OCI-LY1 (cell line): Measurements from ENCODE around the gene CCR6.
"Not testable (repeated sequence)": the region's sequence is repeated elsewhere in the genome, so short reads cannot be mapped to it uniquely, and the experiment has no call there.

ENCODE experiments used
- CTCF ChIP-seq: fragments of 200-600 bp; sonication (generic), shearing (Covaris generic); IDR thresholded peaks from 2 replicates; pipeline ENCODE4 v1.5.1; 2017; ENCODE audit warnings: mild to moderate bottlenecking, antibody characterized with exemption, low read length, moderate library complexity, mixed read lengths
- EZH2 ChIP-seq: fragments of 200-600 bp; sonication (generic), shearing (Covaris generic); IDR thresholded peaks from 2 replicates; pipeline ENCODE4 v1.8.0; 2017; ENCODE audit warnings: borderline replicate concordance, mixed run types, mild to moderate bottlenecking, antibody characterized with exemption, low read length, moderate library complexity, mixed read lengths

GRCh38 chr6:167182913-167183314 is 60.0 kb downstream of the CCR6 start:
- peak; percentile 25; the same call in 1 of the 2 replicates for TF ChIP-seq CTCF
- TF ChIP-seq EZH2 = not testable (repeated sequence)
